NCI-H526 (cell line): ENCODE results near the gene MAD1L1.
"Not testable (repeated sequence)": the region's sequence is repeated elsewhere in the genome, so short reads cannot be mapped to it uniquely, and the experiment has no call there.

Source experiments
- DNase-seq, 2 experiments: peaks; one replicate each; lab custom pipeline; 2025; lab: John Stamatoyannopoulos, UW

The MAD1L1 gene

DNA sequence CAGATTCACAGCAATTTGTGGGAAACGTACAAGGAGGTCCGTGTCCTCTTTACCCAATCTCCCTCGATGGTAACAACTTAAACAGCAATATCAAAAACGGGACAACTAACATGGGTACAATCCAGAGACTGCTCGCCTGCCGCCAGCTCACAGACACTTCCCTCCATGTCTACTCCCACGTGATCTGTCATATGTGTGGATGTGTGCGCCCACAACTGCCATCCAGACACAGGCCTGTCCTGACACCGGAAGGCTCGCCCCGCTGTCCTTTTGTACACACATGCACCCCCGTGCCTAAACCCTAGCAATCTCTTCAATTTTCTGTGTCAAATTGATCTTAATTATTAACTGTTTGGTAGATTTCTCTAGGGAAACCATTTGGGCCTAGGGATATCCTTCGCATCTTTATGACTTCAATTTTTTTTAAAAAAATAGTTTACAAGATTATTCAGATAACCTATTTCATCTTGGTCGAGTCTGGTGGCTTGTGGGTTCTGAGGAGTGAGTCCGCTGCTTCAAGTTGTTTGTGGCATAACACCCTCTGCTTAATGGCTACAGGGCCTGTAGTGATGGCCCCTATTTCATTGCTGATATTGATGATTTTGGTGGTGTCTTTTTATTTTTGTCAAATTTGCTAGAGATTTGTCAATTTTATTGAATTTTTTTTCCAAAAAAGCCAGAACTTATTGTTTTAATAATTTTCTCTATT lies 260.6 kb downstream of the MAD1L1 start:
- no peak for DNase-seq

GRCh38 chr7:1970895-1971294 lies 261.9 kb downstream of the MAD1L1 start:
- DNase-seq: no peak

DNA sequence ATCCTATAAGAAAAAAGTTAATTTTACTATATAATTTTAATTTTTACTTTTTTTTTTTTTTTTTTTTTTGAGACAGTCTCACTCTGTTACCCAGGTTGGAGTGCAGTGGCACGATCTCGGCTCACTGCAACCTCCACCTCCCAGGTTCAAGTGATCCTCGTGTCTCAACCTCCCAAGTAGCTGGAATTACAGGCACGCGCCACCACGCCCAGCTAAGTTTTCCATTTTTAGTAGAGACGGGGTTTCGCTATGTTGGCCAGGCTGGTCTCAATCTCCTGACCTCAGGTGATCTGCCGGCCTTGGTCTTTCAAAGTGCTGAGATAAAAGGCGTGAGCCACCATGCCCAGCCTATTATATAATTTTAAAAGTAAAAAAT lies 262.5 kb downstream of the MAD1L1 start:
- DNase-seq: not testable (repeated sequence)

DNA sequence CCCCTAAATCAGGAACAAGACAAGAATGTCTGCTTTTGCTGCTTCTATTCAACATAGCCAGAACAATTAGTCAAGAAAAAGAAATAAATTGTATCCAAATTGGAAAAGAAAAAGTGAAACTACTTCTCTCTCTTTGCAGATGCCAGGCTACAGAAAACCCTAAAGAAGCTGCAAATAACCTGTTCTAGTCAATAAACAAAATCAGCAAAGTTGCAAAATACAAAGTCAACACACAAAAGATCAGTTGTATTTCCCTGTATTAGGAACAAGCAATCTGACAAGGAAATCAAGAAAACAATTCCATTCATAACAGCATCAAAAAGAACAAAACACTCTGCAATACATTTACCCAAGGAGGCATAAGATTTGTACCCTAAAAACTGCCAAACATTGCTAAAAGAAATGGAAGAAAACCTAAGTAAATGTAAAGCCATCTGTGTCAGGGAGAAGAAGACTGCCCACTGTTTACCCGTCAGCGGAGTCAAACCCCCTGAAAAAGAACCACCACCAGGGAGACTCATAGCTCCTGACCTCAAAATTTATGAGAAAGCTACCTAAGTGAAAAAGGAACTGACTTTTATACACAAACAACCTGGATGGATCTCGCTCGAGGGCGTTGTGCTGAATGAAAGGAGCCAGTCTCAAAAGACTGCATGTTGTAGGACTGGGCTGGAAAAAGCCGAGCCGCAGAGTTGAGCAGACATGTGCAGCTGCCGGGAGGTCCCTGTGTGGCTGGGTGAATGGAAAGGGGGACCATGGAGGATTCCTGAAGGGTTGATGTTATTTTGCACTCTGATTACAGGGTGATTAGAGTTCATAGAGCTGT lies 263.1 kb downstream of the MAD1L1 start:
- no peak for DNase-seq

DNA sequence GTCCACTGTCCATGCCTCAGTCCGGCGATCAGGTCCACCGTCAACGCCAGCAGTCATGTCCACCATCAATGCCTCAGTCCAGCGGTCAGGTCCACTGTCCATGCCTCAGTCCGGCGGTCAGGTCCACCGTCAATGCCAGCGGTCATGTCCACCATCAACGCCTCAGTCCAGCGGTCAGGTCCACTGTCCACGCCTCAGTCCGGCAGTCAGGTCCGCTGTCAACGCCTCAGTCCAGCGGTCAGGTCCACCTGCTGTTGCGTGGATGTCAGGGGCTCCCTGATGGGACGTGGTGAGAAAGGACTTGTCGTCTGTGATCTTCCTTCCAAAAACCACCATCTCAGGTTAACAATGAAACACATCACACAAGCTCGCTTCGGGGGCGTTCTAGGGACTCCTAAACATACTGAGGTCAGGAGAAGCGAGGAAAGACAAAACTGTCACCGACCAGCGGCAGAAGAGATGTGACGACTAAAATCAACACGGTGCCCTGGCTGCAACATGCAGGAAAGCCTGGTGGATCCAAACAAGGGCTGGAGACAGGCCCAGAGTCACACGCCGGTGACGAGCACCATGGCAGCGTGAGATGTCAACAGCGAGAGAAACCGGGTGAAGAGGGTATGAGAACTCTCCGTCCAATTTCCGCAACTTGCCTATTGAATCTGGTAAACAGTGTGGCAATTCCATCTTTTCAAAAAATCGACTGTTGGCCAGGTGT lies 264.2 kb downstream of the MAD1L1 start:
- DNase-seq: no peak

DNA sequence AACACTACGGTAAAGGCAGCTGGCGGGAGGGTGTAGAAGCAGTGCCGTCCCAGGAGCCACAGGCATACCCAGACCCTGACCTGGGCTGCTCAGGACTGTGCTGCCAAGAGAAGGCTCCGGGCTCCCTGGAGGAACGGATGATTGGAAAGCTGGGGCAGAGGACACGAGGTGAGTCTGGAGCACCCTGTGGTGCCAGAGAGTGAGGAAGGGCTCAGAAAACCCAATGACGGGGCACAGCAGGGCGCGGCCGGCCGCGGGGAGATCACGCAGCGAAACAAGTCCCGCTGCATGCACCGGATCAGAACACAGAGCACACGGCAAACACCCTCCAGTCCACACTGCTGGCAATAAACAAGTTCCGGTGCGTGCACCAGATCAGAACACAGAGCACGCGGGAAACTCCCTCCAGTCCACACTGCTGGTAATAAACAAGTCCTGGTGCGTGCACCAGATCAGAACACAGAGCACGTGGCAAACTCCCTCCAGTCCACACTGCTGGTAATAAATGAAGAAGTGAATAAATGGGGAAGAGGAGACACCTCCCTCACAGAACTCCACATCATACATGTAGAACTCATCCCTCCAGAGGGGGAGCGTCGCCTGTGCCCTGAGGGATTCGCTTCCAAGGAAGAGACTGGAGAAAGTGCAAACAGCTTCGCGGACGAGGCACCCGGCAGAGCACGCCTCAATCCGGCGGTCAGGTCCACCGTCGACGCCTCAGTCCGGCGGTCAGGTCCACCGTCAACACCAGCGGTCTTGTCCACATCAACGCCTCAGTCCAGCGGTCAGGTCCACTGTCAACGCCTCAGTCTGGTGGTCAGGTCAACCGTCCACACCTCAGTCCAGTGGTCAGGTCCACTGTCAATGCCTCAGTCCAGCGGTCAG lies 265.0 kb downstream of the MAD1L1 start:
- no peak for DNase-seq

DNA sequence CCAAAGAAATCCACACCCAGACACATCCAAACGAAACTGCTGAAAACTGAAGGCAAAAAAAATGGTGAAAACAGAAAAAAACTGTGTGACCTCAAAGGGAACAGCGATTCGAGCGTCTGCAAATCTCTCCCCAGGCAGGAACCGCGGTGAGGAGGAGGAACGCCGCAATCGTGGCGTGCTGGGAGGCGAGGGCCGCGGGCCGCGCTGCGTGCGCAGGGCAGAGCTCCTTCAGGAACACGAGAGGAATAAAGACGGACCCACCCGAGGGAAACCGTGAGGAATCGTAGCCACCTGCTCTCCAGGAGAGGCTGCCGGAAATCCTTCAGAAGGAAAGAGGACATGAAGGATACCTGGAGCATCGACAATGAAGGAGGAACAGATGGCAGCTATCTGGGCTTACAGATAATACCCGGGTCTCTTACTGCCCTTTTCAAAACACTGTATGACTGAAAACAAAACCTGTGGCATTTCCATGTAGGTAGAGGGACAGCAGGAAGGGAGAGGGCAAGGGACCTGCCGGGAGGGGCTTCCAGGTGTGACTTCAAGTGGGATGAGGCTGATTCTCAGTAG lies 266.0 kb downstream of the MAD1L1 start:
- DNase-seq: no peak

DNA sequence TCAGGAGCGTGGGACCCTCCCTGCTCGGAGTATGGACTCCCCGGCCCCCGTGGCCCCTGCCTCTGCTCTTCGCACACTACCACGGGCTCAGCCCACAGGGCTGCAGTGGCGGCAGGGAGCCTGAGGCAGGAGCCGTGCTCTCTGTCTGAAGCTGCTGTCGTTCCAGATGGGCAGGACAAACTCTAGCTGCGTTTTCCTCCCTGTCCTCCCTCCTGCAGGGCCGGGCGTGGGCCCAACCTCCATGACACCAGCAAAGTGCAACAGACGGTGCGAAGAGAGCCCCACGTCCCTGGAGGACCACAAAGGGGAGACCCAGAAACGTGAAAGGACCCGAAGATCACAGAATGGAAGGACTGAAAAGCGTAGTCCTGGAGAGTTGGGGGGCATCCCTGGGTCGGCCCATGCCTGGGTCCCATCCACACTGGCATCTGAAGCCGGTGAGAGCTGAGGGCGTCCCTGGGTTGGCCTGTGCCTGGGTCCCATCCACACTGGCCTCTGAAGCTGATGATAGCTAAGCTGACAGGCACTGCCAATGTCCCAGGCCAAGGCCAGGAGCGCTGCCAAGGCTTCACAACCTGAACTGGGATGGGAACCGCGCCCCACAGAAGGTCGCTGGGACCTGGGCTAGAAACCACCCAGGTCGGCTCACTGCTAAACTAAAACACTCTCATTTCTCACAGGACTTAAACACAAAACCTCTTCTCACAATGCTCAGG lies 267.0 kb downstream of the MAD1L1 start:
- DNase-seq: no peak

- no peak for DNase-seq
These were observed 267.7 kb downstream of the MAD1L1 start for GRCh38 chr7:1964913-1965578.

DNA sequence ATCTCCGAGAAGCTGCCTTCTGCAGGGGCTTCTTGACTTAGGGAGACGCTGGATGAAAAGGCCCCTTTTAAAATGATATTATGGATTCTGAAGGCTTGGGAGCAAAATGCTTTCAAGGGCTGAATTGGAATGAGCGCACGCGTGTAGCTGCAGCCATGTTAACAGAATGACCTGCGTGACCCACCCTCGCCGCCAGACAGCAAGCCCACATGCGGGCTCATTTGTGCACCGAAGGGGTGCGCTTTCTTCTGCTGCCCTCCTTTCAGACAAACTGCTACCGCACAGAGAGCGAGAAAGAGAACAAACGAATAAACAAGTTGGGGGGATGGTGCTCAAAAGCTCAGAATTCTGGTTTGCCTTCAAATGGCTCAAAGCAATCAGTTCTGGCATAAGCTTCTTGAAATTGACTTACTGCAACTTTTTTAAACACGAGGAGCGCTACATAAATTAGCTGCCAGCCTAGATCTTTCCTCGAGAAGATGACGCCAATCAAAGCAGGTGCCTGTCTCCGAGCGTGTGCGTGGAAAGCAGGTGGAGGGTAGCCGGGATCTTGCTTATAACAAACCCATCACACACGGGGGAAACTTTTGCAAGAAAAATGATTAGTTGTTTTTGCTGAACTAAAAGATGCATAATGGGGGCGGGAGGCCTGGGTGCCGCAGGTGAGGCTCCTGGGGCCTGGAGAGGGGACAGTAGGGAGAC lies 268.4 kb downstream of the MAD1L1 start:
- DNase-seq: no peak

DNA sequence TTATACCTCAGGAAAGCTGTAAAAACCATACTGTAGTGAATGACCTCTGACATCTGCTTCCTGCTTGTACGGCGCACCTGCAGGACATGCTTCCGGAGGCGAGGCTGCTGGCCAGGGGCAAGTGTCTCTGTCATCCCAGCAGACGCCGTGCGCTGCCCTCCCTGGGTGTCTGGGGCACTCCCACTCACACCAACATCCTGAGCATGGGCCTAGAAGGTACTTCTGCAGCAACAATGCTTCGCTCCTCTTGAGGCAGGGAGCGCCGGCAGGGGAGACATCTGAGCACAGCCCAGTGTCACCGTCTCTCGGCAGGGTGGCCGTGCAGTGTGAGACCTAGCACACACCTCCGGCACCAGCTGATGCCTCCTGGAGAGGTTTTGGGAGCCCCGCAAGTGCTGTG lies 269.2 kb downstream of the MAD1L1 start:
- DNase-seq: no peak

DNA sequence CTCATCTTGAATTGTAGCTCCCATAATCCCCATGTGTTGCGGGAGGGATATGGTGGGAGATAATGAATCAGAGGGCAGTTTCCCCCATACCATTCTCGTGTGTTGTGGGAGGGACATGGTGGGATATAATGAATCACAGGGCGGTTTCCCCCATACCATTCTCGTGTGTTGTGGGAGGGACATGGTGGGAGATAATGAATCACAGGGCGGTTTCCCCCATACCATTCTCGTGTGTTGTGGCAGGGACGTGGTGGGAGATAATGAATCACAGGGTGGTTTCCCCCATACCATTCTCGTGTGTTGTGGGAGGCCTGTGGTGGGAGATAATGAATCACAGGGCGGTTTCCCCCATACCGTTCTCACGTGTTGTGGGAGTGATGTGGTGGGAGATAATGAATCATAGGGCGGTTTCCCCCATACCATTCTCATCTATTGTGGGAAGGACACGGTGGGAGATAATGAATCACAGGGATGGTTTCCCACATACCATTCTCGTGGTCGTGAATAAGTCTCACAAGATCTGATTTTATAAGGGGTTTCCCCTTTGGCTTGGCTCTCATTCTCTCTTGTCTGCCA lies 271.0 kb downstream of the MAD1L1 start:
- no peak for DNase-seq

DNA sequence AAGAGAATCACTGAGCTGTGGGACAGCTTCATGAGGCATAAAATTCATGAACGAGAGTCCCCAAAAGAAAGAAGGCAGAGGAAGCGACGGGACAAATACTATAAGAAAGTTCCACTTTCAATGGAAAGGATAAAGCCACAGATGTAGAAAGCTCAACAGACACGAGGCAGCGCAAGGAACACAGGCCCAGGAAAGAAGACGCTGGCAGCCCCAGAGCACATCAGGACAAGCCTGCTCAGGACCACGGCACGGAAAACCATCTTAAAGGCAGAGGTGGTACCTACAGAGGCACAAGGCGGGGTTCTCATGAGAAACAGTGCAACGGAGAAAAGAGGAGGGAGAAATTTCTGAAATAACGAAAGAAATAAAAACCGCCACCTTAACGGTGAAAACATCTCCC lies 273.4 kb downstream of the MAD1L1 start:
- no peak for DNase-seq

GRCh38 chr7:1957471-1958225 lies 275.1 kb downstream of the MAD1L1 start:
- no peak for DNase-seq

- no peak for DNase-seq
These were observed 275.9 kb downstream of the MAD1L1 start for GRCh38 chr7:1956611-1957470.

- no peak for DNase-seq
These were observed 276.6 kb downstream of the MAD1L1 start for GRCh38 chr7:1956141-1956540.

DNA sequence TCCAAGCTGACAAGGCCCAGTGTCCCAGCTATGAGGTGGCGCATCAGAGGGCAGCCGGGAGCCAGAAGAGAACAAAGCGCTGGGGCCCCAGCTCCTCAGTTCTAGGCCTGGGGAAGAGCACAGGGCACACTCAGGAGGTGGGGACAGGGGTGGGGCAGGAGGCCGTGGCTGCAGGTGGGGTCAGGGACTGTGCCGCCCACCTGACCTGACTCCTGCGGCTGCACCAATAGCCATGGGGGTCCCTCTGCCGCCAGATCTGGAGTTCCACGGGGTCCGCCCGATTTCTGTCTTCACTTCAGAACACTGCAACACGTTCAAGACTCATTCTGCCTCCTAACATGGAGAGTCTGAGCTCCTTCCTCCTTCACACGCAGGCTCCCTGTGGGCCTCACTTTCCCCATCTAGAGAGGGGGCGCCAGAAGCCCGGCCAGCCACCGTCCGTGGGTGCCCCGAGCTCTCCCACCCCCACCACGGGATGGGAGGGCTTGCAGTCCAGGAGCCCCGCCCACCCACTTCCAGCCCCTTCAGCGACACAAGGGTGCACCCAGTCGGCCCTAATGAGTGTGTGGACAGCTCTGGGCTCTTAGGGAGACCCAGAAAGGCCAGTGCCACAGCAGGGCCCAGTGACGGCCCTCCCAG lies 278.3 kb downstream of the MAD1L1 start:
- DNase-seq: no peak
